ENCODE measurements around the gene STAM2. TPM values are rescaled to one million over a fixed set of nuclear protein-coding genes. Genes with fewer than 3 reads are reported as not detected.
"Not testable (repeated sequence)": the region's sequence is repeated elsewhere in the genome, so short reads cannot be mapped to it uniquely, and the experiment has no call there.

The STAM2 gene
- total RNA-seq, 1 donor from 2014 or later, result 35.3 TPM

GRCh38 chr2:152115952-152116351 lies 59.6 kb downstream of the STAM2 start:
- Mint-ChIP-seq H3K36me3 (ENCODE audit: low read depth, unreplicated experiment) (peaks cover 3% of the 10 kb centered on the region), H3K27ac (ENCODE audit: unreplicated experiment) (no peak overlapping the region), H3K9me3 (ENCODE audit: unreplicated experiment) (no peaks in the 10 kb centered on the region), H3K4me1 (ENCODE audit: low read depth, unreplicated experiment) (peaks cover 1% of the 10 kb centered on the region), H3K27me3 (ENCODE audit: low read depth, unreplicated experiment) (no peaks in the 10 kb centered on the region), H3K4me3 (ENCODE audit: unreplicated experiment) (no peak overlapping the region)
- TF ChIP-seq CTCF (IDR thresholded peaks at IDR 0.05; ENCODE audit: insufficient read depth, low read depth, low read length) (no peak), EZH2 (IDR thresholded peaks at IDR 0.05; ENCODE audit: insufficient read depth, low read length) (no peak)
- H3K4me1 ChIP-seq (ENCODE audit: insufficient read depth, low read length), result no peaks in the 10 kb centered on the region
- H3K27ac ChIP-seq (ENCODE audit: low read depth, low read length), result no peak overlapping the region
- FAIRE-seq, result no peak
- H3K4me2 ChIP-seq (ENCODE audit: low read length), result no peak overlapping the region
- H4K20me1 ChIP-seq (ENCODE audit: insufficient read depth, low read length), result no peaks in the 10 kb centered on the region
- H3K79me2 ChIP-seq (ENCODE audit: insufficient read depth, low read length), result no peaks in the 10 kb centered on the region
- peaks cover 4% of the 10 kb centered on the region for H3K36me3 ChIP-seq (ENCODE audit: insufficient read depth, low read length)
- H3K27me3 ChIP-seq (ENCODE audit: insufficient read depth, low read length), result no peaks in the 10 kb centered on the region
- H3K9ac ChIP-seq (ENCODE audit: low read length), result no peak overlapping the region
- H3K4me3 ChIP-seq (ENCODE audit: insufficient read depth, low read depth, low read length), result no peak overlapping the region
- H2AFZ ChIP-seq (ENCODE audit: low read depth, low read length), result no peak overlapping the region
- H3K9me3 ChIP-seq (ENCODE audit: insufficient read depth, low read depth, low read length), result no peaks in the 10 kb centered on the region
- DNase-seq (ENCODE audit: low read depth), result no peak

- no peak for FAIRE-seq
These were observed 61.2 kb downstream of the STAM2 start for GRCh38 chr2:152114366-152114765.

GRCh38 chr2:152107140-152107539 lies 68.4 kb downstream of the STAM2 start:
- H3K36me3 Mint-ChIP-seq (ENCODE audit: low read depth, unreplicated experiment); H3K9ac ChIP-seq (ENCODE audit: low read length); H3K27me3 Mint-ChIP-seq (ENCODE audit: low read depth, unreplicated experiment): not testable (repeated sequence)

More at GRCh38 chr2:152114366-152114765, 61.2 kb downstream of the STAM2 start:
- H2AFZ ChIP-seq (ENCODE audit: low read depth, low read length), result no peak overlapping the region
- H3K9ac ChIP-seq (ENCODE audit: low read length), result no peak overlapping the region
- no peaks in the 10 kb centered on the region for H3K27me3 Mint-ChIP-seq (ENCODE audit: low read depth, unreplicated experiment)
- H3K4me2 ChIP-seq (ENCODE audit: low read length), result no peak overlapping the region
- no peak for DNase-seq (ENCODE audit: low read depth)
- no peak overlapping the region for H3K27ac ChIP-seq (ENCODE audit: low read depth, low read length)
- no peaks in the 10 kb centered on the region for H3K4me1 Mint-ChIP-seq (ENCODE audit: low read depth, unreplicated experiment)
- H3K36me3 ChIP-seq (ENCODE audit: insufficient read depth, low read length), result no peaks in the 10 kb centered on the region
- no peaks in the 10 kb centered on the region for H4K20me1 ChIP-seq (ENCODE audit: insufficient read depth, low read length)
- no peaks in the 10 kb centered on the region for H3K9me3 Mint-ChIP-seq (ENCODE audit: unreplicated experiment)
- no peak overlapping the region for H3K4me3 Mint-ChIP-seq (ENCODE audit: unreplicated experiment)
- no peaks in the 10 kb centered on the region for H3K27me3 ChIP-seq (ENCODE audit: insufficient read depth, low read length)
- H3K4me1 ChIP-seq (ENCODE audit: insufficient read depth, low read length), result no peaks in the 10 kb centered on the region
- no peak overlapping the region for H3K4me3 ChIP-seq (ENCODE audit: insufficient read depth, low read depth, low read length)
- no peaks in the 10 kb centered on the region for H3K9me3 ChIP-seq (ENCODE audit: insufficient read depth, low read depth, low read length)
- no peaks in the 10 kb centered on the region for H3K79me2 ChIP-seq (ENCODE audit: insufficient read depth, low read length)
- peaks cover 3% of the 10 kb centered on the region for H3K36me3 Mint-ChIP-seq (ENCODE audit: low read depth, unreplicated experiment)
- TF ChIP-seq CTCF (IDR thresholded peaks at IDR 0.05; ENCODE audit: insufficient read depth, low read depth, low read length), result no peak
- no peak for TF ChIP-seq EZH2 (IDR thresholded peaks at IDR 0.05; ENCODE audit: insufficient read depth, low read length)
- H3K27ac Mint-ChIP-seq (ENCODE audit: unreplicated experiment), result no peak overlapping the region

More at GRCh38 chr2:152107140-152107539, 68.4 kb downstream of the STAM2 start:
- FAIRE-seq; H3K4me3 ChIP-seq (ENCODE audit: insufficient read depth, low read depth, low read length); H3K27ac Mint-ChIP-seq (ENCODE audit: unreplicated experiment); H3K36me3 ChIP-seq (ENCODE audit: insufficient read depth, low read length); H2AFZ ChIP-seq (ENCODE audit: low read depth, low read length); H4K20me1 ChIP-seq (ENCODE audit: insufficient read depth, low read length); H3K9me3 ChIP-seq (ENCODE audit: insufficient read depth, low read depth, low read length); H3K4me1 Mint-ChIP-seq (ENCODE audit: low read depth, unreplicated experiment); H3K4me2 ChIP-seq (ENCODE audit: low read length); H3K79me2 ChIP-seq (ENCODE audit: insufficient read depth, low read length); H3K4me3 Mint-ChIP-seq (ENCODE audit: unreplicated experiment); DNase-seq (ENCODE audit: low read depth); H3K4me1 ChIP-seq (ENCODE audit: insufficient read depth, low read length); H3K9me3 Mint-ChIP-seq (ENCODE audit: unreplicated experiment); H3K27ac ChIP-seq (ENCODE audit: low read depth, low read length); H3K27me3 ChIP-seq (ENCODE audit: insufficient read depth, low read length): not testable (repeated sequence)

Measured in astrocyte (in vitro differentiated cells and primary cell).